Choroid plexus epithelial cell (primary cell): ENCODE results near the gene SEC23B.
A peak's percentile ranks its signal among the peaks of the same experiment; 100 is the strongest.

ENCODE experiments used
- DNase-seq: peaks from one replicate; pipeline ENCODE4 v3.0.0-alpha.2; 2010; ENCODE audit warnings: low read depth
- H3K4me3 ChIP-seq: 2 replicates; pipeline ENCODE4 v1.5.1; 2011; ENCODE audit warnings: low read depth, mild to moderate bottlenecking, control low read depth, low read length, moderate library complexity
- TF ChIP-seq, protein P1 (sequence below): conservative IDR thresholded peaks from 2 replicates; pipeline ENCODE4 v1.5.1; 2011; ENCODE audit warnings: low read depth, mild to moderate bottlenecking, control low read depth, inconsistent platforms, low read length, moderate library complexity

The SEC23B gene

DNA sequence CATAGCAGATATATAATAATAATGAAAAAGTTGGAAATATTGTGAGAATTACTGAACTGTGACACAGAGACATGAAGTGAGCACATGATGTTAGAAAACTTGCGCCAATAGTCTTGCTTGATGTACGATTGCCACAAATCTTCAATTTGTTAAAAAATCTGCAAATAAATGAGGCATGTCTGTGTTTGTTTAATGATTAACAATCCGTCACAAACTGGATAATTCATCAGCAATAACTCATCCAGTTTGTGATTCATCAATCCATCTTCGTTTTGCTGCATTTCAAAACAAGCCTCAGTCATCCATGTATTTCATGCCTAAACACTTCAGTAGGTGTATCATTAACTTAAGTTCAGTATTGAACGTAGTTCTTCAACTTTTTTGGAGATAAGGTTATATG lies 34.0 kb downstream of the SEC23B start:
- no peak for DNase-seq
- TF ChIP-seq, protein P1, sequence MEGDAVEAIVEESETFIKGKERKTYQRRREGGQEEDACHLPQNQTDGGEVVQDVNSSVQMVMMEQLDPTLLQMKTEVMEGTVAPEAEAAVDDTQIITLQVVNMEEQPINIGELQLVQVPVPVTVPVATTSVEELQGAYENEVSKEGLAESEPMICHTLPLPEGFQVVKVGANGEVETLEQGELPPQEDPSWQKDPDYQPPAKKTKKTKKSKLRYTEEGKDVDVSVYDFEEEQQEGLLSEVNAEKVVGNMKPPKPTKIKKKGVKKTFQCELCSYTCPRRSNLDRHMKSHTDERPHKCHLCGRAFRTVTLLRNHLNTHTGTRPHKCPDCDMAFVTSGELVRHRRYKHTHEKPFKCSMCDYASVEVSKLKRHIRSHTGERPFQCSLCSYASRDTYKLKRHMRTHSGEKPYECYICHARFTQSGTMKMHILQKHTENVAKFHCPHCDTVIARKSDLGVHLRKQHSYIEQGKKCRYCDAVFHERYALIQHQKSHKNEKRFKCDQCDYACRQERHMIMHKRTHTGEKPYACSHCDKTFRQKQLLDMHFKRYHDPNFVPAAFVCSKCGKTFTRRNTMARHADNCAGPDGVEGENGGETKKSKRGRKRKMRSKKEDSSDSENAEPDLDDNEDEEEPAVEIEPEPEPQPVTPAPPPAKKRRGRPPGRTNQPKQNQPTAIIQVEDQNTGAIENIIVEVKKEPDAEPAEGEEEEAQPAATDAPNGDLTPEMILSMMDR, result no peak
- H3K4me3 ChIP-seq, result no peak overlapping the region

DNA sequence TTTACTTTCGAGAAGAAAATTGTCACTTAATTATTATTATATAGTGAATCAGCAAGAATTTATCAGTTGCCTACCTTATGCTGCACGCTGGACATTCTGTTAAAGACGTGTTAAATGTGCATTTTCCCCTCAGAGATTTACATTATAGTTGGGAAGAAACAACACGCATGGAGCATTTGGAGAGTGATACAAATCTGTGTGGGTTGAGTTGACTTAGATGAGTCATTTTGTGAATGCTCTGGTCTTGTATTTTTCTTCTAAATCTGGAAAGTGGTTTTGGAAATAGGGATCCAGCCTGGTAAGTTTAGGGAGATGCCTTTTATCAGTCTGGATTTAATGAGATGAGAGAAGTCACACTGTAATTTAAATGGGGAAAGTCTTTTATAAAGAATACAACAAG lies 35.5 kb downstream of the SEC23B start:
- no peak overlapping the region for H3K4me3 ChIP-seq
- DNase-seq, result no peak
- TF ChIP-seq, protein P1, result no peak

DNA sequence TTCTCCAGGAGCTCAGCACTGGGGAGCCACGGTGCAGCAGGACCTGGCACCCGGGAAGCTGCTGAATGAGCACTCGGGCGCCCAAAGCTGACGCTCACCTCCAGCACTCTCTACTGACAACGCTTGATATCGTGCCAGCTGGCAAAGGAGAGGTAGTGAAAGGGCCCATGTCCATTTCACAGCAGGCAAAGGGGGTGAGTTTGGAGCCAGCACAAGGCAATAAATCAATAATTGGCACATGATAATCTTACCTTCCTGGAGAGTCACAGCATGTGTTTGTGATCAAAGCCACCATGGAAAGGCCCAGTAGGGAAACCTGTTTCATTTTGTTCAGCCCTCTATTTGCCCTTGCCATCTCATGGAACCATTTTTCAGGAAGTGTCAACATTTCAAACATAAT lies 36.2 kb downstream of the SEC23B start:
- H3K4me3 ChIP-seq, result no peak overlapping the region
- TF ChIP-seq, protein P1, result no peak
- DNase-seq, result no peak

DNA sequence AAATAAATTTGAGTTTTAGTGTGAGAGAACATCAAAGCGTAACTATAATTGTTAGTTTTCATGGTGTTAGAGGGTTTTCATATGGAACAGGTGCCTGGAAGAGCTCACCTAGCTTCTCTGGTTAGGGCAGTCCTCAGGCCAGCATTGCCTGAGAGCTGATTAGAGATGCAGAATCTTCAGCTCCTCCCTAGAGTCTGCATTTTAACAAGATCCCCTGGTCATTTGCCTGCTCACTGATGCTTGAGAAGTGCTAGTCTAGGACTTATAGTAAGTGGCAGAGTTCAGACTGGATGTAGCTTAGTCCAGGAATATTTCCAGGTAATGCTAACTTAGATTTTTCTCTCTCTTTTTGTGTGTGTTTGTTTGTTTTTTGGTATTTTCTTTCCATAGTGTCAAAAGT lies 37.8 kb downstream of the SEC23B start:
- TF ChIP-seq, protein P1, result no peak
- no peak overlapping the region for H3K4me3 ChIP-seq
- no peak for DNase-seq

DNA sequence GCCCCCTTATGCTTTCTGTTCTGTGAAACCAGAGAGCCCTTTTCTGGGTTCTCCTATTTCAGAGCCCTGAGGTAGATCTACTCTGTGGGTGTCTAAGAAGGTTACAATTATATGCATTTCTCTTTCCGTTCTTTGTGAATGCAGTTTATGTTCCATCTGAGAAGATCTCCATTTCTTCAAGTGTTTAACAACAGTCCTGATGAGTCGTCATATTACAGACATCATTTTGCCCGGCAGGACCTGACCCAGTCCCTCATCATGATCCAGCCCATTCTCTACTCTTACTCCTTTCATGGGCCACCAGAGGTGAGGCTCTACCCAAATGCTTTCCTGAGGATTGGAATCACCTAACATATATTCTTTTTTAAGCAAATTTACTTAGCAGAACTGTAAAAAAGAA lies 40.7 kb downstream of the SEC23B start:
- no peak overlapping the region for H3K4me3 ChIP-seq
- no peak for DNase-seq
- TF ChIP-seq, protein P1, result no peak

DNA sequence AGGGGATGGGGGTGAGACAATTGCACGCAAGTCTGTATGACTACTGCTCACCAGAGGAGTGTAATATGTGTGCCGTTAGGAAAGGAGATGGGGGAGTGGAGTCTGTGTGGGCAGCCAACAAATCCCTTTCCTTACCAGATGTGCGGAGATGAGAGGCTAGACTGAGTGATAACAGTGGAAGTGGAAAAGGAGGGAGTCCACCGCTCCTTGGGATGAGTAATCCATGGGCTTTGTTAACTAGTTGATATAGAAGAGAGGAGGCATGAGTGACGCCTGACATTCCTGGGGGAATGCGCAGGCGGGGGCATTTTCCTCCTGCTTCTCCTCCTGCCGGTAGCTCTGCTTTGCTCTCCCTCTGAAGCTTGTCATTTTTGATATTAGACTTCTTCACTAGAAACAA lies 46.0 kb downstream of the SEC23B start:
- no peak overlapping the region for H3K4me3 ChIP-seq
- TF ChIP-seq, protein P1, result no peak
- DNase-seq, result no peak

GRCh38 chr20:18566892-18567738 lies 59.4 kb downstream of the SEC23B start, which contains the start of gene SMIM26:
TSS of gene SMIM26 (plus strand) at chr20:18567432. CDS start at chr20:18567479, 47 bp downstream.
- H3K4me3 ChIP-seq, result peak within 1 kb of the TSS; percentile 72
- peak; percentile 94 for DNase-seq
- TF ChIP-seq, protein P1, result no peak
